GM18526 (cell line): ENCODE data around the gene COIL.

Experiments
- POLR2A ChIP-seq: IDR thresholded peaks from 3 replicates; pipeline ENCODE4 v1.6.1; 2011; ENCODE audit not compliant: insufficient read length; ENCODE audit errors: extremely low read depth

Gene COIL

DNA sequence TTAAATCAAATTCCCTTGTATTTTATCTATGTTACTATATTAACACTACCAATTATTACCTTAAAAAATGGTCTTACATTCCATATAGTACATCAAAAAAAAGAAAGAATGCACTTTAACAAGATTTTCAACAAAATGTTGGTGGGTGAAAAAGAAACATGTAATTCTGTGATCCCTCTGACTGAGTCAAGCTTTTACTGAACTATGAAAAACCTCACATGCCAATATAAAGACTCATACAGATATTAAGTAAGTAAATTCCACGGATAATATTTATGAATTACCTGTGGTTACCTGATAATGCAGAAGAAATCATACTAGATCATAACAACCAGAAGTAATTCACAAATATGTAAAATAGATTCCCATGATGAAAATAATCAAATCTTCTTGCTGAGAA, 12.4 kb downstream of the COIL start:
- no peak for TF ChIP-seq POLR2A

DNA sequence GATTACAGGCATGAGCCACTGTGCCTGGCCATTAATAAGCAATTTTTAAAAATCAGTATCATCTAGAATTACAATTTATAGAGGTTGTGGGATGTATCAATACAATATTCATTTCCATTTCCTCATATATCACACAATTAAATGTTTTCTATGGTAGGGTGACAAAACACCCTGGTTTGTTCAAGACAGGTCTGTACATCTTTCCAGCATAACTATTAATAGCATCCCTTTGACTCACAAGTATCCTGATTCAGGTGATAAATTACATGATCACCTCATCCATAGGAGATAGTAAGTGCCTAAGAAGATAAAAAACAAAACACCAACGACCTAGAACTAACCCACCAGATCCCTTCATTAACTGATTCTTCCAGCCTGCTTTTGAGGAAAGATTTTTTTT, 13.1 kb downstream of the COIL start:
- no peak for TF ChIP-seq POLR2A

- TF ChIP-seq POLR2A, result no peak
Measured at GRCh38 chr17:56945938-56946505, 14.8 kb downstream of the COIL start.

DNA sequence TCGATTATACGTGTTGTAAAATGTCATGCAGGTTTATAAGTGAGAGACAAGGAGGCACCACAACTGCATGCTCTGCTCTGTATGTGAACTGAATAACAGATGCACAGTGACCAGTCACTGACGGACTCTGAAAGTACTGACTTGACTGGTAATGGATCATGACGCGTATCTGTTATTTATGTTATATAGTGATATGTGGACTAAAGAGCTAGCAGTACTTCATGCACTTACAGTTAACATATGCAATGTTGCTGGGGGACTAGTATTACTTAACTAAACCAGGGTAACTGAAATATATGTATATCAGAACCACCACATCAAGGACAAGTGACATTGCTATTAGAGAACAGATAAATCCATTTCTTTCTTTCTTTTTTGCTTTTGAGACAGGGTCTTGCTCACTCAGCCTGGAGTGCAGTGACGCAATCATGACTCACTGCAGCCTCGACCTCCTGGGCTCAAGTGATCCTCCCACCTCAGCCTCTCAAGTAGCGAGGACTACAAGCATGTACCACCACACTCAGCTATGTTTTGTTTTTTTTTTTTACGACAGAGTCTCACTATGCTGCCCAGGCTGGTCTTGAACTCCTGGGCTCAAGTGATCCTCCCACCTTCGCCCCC, 17.2 kb downstream of the COIL start:
- no peak for TF ChIP-seq POLR2A

GRCh38 chr17:56939869-56940484, 20.9 kb downstream of the COIL start:
- TF ChIP-seq POLR2A, result no peak

DNA sequence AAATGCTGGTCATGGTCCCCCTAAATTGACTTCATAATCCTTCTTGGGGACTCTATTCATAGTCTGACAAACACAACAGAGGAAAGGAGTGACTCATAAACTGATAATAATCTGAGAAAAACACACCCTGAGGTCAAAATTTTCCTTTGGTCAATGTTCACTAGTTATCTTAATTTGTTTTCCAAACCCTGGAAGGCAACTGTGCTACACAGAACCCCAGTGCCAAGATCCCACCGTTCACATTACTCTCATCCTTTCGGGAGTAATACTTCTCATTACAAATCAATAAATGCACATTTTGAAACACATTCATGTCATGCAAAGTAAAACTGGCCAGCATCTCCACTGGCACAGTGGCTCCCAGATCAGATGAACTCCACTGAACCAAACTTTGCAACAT, 23.2 kb downstream of the COIL start:
- no peak for TF ChIP-seq POLR2A

GRCh38 chr17:56936697-56937322, 24.0 kb downstream of the COIL start:
- TF ChIP-seq POLR2A, result no peak

DNA sequence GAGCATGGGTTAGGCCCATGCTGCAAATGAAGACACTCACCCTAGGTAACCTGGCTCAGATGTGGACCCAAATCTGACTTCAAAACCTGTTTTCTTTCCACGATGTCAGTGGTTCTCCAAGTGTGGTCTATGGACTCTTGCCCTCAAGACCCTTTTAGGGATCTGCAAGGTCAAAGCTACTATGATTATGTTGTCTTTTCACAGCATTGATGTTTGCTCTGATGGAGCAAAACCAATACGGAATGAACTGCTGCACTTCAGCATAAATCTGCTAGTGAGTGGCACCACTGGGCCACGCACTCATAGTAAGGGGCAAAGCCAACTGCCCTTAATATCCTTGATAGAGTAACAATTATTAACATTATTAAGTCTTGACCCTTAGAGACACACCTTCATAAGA, 25.4 kb downstream of the COIL start:
- TF ChIP-seq POLR2A, result no peak

GRCh38 chr17:56934280-56934679, 26.6 kb downstream of the COIL start:
- TF ChIP-seq POLR2A, result no peak

- no peak for TF ChIP-seq POLR2A
Measured at GRCh38 chr17:56933868-56934267, 27.0 kb downstream of the COIL start.

GRCh38 chr17:56933151-56933745, 27.6 kb downstream of the COIL start:
- TF ChIP-seq POLR2A, result no peak

- TF ChIP-seq POLR2A, result no peak
Measured at GRCh38 chr17:56930739-56931337, 30.0 kb downstream of the COIL start.

- no peak for TF ChIP-seq POLR2A
Measured at GRCh38 chr17:56929362-56929969, 31.4 kb downstream of the COIL start.

GRCh38 chr17:56928586-56928985, 32.3 kb downstream of the COIL start:
- TF ChIP-seq POLR2A, result no peak

DNA sequence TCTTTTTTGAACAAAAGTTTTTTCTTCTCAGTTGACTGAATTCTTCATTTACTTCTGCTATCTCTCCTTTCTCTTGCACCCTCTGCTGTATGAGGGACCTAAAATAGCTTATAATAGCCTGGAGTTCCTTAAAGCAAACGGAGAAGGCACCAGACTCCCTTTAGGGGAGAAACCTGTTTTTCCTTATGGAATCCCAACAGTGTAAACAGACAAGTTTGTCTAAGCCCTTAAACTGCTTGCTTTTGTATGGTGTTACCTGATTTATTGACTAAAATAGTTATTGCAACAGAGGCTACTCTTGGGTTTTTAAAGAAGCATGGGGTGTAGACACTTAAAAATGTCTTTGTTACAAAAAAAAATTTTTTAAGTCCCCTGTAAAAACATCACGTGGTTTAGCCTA, 34.1 kb downstream of the COIL start:
- no peak for TF ChIP-seq POLR2A

DNA sequence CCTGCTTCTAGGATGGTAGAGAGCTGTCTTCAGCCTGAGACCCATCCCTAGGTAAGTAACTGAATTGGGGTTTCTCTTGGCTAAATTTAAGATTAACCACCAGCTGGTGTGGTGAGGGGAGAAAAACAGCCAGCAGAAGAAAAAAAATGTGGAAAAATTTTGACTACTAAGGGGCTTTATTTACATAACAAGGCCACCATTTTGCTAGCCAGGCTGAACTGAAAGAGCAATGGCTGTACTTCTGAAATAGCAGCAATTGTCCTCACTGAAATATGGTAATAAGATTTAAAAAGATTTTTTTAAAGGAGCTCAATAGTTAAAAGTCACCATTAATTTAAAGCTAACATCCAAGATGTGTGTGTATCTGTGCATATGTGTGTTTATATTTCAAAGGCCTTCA, 34.6 kb downstream of the COIL start:
- TF ChIP-seq POLR2A, result no peak

GRCh38 chr17:56925088-56925487, 35.8 kb downstream of the COIL start:
- no peak for TF ChIP-seq POLR2A
